IMR-90 (cell line): Measurements from ENCODE around the gene TMC4.

Experiments
- BHLHE40 ChIP-seq: fragments of 150-350 bp; IDR thresholded peaks from 2 replicates; pipeline ENCODE4 v1.6.1; 2016; ENCODE audit warnings: mild to moderate bottlenecking, low read depth, low read length
- RAD21 ChIP-seq: IDR thresholded peaks from 2 replicates; pipeline ENCODE4 v1.6.1; 2012; ENCODE audit warnings: low read length, improper control_type of control experiment
- TF ChIP-seq, protein P1 (sequence below): conservative IDR thresholded peaks from 2 replicates; pipeline ENCODE4 v1.5.1; 2012; ENCODE audit warnings: mild to moderate bottlenecking, low read depth, low read length, improper control_type of control experiment

DNA sequence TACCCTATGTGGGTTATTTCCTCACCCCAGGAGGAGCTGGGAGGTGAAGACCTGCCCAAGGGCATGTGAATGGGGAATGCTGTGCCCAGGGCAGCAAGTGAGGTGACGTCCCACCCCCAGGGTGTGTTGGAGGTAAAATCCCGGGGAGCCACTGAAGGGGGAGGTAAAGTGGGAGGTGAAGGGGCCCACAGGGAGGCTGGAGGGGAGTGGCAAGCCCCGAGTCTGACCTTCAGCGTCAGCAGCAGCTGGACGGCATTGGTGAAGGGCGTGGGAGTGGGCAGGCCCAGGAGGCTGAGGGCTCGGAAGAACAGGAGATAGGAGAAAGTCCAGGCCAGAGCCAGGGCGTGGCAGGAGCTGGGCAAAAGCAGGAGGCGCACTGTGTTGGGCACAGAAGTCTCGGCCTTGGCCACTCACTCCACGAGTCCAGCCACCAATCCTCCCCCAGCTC lies 14.0 kb upstream of the TMC4 start:
- TF ChIP-seq BHLHE40 (no peak), RAD21 (no peak)
- TF ChIP-seq, protein P1, sequence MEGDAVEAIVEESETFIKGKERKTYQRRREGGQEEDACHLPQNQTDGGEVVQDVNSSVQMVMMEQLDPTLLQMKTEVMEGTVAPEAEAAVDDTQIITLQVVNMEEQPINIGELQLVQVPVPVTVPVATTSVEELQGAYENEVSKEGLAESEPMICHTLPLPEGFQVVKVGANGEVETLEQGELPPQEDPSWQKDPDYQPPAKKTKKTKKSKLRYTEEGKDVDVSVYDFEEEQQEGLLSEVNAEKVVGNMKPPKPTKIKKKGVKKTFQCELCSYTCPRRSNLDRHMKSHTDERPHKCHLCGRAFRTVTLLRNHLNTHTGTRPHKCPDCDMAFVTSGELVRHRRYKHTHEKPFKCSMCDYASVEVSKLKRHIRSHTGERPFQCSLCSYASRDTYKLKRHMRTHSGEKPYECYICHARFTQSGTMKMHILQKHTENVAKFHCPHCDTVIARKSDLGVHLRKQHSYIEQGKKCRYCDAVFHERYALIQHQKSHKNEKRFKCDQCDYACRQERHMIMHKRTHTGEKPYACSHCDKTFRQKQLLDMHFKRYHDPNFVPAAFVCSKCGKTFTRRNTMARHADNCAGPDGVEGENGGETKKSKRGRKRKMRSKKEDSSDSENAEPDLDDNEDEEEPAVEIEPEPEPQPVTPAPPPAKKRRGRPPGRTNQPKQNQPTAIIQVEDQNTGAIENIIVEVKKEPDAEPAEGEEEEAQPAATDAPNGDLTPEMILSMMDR = no peak
